GM12875 (cell line): ENCODE results near the gene PCDH15.

Experiments
- H3K4me3 ChIP-seq: one replicate; pipeline ENCODE4 v1.5.1; 2011; ENCODE audit warnings: low read depth, low read length, control low read depth
- CTCF ChIP-seq: IDR thresholded peaks from 2 replicates; pipeline ENCODE4 v1.5.1; 2011; ENCODE audit warnings: low read depth, mild to moderate bottlenecking, control low read depth, inconsistent platforms, low read length, moderate library complexity, borderline replicate concordance; ENCODE audit not compliant: insufficient read depth

Gene PCDH15

GRCh38 chr10:53808677-53809372 lies 992.2 kb downstream of the PCDH15 start:
- TF ChIP-seq CTCF: no peak
- H3K4me3 ChIP-seq: no peak overlapping the region

- no peak for TF ChIP-seq CTCF
- H3K4me3 ChIP-seq: no peak overlapping the region
Observed at GRCh38 chr10:53786236-53786900, 1014.7 kb downstream of the PCDH15 start.

- no peak overlapping the region for H3K4me3 ChIP-seq
- TF ChIP-seq CTCF: no peak
Observed at GRCh38 chr10:53771701-53772100, 1029.3 kb downstream of the PCDH15 start.

- H3K4me3 ChIP-seq: no peak overlapping the region
- no peak for TF ChIP-seq CTCF
Observed at GRCh38 chr10:53770903-53771302, 1030.1 kb downstream of the PCDH15 start.

GRCh38 chr10:53765311-53765710 lies 1035.7 kb downstream of the PCDH15 start:
- no peak for TF ChIP-seq CTCF
- no peak overlapping the region for H3K4me3 ChIP-seq

- TF ChIP-seq CTCF: no peak
- no peak overlapping the region for H3K4me3 ChIP-seq
Observed at GRCh38 chr10:53754596-53755250, 1046.3 kb downstream of the PCDH15 start.
